Measurements from ENCODE around the gene ARFGEF3. TPM values are rescaled to one million over a fixed set of nuclear protein-coding genes. Genes with fewer than 3 reads are reported as not detected.

ARFGEF3 gene
- total and polyA plus RNA-seq, 4 donors, result 0.06 to 0.33 (median 0.16) TPM

DNA sequence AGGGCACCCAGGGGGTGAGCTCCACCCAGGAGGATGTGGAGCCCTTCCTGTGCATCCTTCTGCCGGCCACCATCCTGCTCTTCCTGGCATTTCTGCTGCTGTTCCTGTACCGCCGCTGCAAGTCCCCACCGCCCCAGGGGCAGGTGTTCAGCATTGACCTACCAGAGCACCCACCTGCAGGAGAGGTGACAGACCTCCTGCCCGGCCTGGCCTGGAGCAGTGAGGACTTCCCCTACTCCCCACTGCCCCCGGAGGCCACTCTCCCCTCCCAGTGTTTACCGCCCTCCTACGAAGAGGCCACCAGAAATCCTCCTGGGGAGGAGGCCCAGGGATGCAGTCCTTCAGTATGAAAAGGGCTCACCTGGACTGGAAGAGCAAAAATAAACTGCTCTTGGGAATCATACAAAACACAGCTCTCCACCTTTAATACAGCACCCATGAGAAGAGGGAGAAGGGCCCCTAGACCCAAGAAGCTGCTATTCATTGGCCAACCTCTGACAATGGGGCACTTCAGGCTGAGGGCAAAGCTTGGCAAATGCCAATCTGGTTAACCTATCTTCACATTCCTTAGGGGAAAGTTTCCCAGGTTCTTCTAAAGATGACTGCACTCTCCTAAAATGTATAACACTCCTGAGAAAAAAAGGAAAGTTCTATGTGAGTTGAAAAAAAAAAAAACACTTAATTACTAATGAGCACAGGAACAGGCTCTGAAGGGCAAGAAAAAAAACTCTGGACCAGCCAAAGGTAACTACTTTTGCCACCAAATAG lies 220.9 kb downstream of the ARFGEF3 start:
- Histone ChIP-seq H3K36me3 (ENCODE audit: control insufficient read depth in 4 of 4, insufficient read depth in 3 of 4, low read depth in 1 of 4, low read length in 3 of 4) (no peaks in the 10 kb centered on the region), H3K27ac (ENCODE audit: low read depth in 1 of 2, low read length in 2 of 2) (no peak overlapping the region), H3K4me1 (ENCODE audit: control insufficient read depth in 4 of 4, insufficient read depth in 4 of 4, low read length in 3 of 4) (peaks cover 5 to 21% (median 15%) of the 10 kb centered on the region in 4 donors), H3K27me3 (ENCODE audit: control insufficient read depth in 4 of 4, insufficient read depth in 4 of 4, low read length in 3 of 4) (no peaks in the 10 kb centered on the region), H3K9ac (ENCODE audit: low read depth in 1 of 2, low read length in 2 of 2) (no peak overlapping the region), H3K9me3 (ENCODE audit: control insufficient read depth in 4 of 4, low read length in 3 of 4) (no peaks in the 10 kb centered on the region), H3K4me3 (ENCODE audit: low read depth in 1 of 3, low read length in 3 of 3) (no peak overlapping the region)
- 88% methylated on average over 8 of the region's 8 CpGs for WGBS
- TF ChIP-seq FOXA1 (IDR thresholded peaks at IDR 0.05), result no peak
- no peak for TF ChIP-seq HNF4G (IDR thresholded peaks at IDR 0.05)
- TF ChIP-seq, protein P1, sequence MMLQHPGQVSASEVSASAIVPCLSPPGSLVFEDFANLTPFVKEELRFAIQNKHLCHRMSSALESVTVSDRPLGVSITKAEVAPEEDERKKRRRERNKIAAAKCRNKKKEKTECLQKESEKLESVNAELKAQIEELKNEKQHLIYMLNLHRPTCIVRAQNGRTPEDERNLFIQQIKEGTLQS (IDR thresholded peaks at IDR 0.05), result no peak
- TF ChIP-seq, protein P2, sequence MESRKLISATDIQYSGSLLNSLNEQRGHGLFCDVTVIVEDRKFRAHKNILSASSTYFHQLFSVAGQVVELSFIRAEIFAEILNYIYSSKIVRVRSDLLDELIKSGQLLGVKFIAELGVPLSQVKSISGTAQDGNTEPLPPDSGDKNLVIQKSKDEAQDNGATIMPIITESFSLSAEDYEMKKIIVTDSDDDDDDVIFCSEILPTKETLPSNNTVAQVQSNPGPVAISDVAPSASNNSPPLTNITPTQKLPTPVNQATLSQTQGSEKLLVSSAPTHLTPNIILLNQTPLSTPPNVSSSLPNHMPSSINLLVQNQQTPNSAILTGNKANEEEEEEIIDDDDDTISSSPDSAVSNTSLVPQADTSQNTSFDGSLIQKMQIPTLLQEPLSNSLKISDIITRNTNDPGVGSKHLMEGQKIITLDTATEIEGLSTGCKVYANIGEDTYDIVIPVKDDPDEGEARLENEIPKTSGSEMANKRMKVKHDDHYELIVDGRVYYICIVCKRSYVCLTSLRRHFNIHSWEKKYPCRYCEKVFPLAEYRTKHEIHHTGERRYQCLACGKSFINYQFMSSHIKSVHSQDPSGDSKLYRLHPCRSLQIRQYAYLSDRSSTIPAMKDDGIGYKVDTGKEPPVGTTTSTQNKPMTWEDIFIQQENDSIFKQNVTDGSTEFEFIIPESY (IDR thresholded peaks at IDR 0.05), result no peak
- TF ChIP-seq, protein P3, sequence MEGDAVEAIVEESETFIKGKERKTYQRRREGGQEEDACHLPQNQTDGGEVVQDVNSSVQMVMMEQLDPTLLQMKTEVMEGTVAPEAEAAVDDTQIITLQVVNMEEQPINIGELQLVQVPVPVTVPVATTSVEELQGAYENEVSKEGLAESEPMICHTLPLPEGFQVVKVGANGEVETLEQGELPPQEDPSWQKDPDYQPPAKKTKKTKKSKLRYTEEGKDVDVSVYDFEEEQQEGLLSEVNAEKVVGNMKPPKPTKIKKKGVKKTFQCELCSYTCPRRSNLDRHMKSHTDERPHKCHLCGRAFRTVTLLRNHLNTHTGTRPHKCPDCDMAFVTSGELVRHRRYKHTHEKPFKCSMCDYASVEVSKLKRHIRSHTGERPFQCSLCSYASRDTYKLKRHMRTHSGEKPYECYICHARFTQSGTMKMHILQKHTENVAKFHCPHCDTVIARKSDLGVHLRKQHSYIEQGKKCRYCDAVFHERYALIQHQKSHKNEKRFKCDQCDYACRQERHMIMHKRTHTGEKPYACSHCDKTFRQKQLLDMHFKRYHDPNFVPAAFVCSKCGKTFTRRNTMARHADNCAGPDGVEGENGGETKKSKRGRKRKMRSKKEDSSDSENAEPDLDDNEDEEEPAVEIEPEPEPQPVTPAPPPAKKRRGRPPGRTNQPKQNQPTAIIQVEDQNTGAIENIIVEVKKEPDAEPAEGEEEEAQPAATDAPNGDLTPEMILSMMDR (IDR thresholded peaks at IDR 0.05; ENCODE audit: low read depth, low read length, missing input control), result no peak
- TF ChIP-seq YY1 (IDR thresholded peaks at IDR 0.05), result no peak
- TF ChIP-seq TAF1 (conservative IDR thresholded peaks at IDR 0.05), result no peak
- TF ChIP-seq, protein P4, sequence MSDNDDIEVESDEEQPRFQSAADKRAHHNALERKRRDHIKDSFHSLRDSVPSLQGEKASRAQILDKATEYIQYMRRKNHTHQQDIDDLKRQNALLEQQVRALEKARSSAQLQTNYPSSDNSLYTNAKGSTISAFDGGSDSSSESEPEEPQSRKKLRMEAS (IDR thresholded peaks at IDR 0.05), result no peak
- TF ChIP-seq RAD21 (IDR thresholded peaks at IDR 0.05), result no peak
- no peak for TF ChIP-seq GABPA (IDR thresholded peaks at IDR 0.05 in 1 of 2, conservative IDR thresholded peaks at IDR 0.05 in 1 of 2)
- TF ChIP-seq FOXA2 (IDR thresholded peaks at IDR 0.05), result no peak
- no peak for TF ChIP-seq NR2F2 (IDR thresholded peaks at IDR 0.05)
- no peak for TF ChIP-seq JUND (IDR thresholded peaks at IDR 0.05)
- TF ChIP-seq, protein P5, sequence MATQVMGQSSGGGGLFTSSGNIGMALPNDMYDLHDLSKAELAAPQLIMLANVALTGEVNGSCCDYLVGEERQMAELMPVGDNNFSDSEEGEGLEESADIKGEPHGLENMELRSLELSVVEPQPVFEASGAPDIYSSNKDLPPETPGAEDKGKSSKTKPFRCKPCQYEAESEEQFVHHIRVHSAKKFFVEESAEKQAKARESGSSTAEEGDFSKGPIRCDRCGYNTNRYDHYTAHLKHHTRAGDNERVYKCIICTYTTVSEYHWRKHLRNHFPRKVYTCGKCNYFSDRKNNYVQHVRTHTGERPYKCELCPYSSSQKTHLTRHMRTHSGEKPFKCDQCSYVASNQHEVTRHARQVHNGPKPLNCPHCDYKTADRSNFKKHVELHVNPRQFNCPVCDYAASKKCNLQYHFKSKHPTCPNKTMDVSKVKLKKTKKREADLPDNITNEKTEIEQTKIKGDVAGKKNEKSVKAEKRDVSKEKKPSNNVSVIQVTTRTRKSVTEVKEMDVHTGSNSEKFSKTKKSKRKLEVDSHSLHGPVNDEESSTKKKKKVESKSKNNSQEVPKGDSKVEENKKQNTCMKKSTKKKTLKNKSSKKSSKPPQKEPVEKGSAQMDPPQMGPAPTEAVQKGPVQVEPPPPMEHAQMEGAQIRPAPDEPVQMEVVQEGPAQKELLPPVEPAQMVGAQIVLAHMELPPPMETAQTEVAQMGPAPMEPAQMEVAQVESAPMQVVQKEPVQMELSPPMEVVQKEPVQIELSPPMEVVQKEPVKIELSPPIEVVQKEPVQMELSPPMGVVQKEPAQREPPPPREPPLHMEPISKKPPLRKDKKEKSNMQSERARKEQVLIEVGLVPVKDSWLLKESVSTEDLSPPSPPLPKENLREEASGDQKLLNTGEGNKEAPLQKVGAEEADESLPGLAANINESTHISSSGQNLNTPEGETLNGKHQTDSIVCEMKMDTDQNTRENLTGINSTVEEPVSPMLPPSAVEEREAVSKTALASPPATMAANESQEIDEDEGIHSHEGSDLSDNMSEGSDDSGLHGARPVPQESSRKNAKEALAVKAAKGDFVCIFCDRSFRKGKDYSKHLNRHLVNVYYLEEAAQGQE (IDR thresholded peaks at IDR 0.05), result no peak
- no peak for TF ChIP-seq RXRA (IDR thresholded peaks at IDR 0.05)
- TF ChIP-seq EGR1 (IDR thresholded peaks at IDR 0.05; ENCODE audit: low read depth in 2 of 2), result no peak
- no peak for TF ChIP-seq HNF4A (conservative IDR thresholded peaks at IDR 0.05)
- no peak for DNase-seq (ENCODE audit: low spot score)
